SKM-1 treated with dmso at 0.1 percent for 144 hours (cell line): ENCODE data around the gene CHTF18.
A peak's percentile ranks its signal among the peaks of the same experiment; 100 is the strongest.
"Not testable (repeated sequence)": the region's sequence is repeated elsewhere in the genome, so short reads cannot be mapped to it uniquely, and the experiment has no call there.

Source experiments
- DNase-seq: peaks from one replicate; lab custom pipeline; 2025; ENCODE audit not compliant: unreplicated experiment; lab: John Stamatoyannopoulos, UW

CHTF18 gene

DNA sequence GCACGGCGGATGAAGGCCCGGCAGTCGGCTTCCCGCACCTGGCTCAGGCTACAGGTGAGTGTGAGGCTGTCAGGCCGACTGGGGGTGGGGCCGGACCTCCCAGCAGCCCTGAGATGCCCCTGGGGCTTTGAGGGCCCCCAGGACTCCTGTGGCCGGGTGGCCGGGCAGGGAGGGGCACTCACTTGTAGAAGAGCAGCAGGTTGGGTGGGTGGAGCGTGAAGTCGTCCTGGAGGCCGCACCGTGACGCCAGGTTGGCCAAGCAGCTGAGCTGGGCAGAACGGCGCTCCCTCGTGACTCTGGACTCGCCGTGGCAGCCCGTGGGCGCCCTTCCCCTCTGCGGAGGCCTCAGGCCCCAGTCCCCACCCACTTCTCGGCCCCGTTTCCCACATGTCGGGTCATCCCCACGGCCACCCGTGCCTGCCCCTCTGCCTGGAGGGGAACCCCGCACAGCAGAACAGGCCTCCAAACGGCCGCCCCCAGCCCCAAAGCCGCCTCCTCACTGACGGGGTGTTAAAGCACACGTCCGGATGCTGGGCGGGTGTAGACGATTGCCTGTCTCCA is 13.1 kb upstream of the CHTF18 start:
- no peak for DNase-seq

DNA sequence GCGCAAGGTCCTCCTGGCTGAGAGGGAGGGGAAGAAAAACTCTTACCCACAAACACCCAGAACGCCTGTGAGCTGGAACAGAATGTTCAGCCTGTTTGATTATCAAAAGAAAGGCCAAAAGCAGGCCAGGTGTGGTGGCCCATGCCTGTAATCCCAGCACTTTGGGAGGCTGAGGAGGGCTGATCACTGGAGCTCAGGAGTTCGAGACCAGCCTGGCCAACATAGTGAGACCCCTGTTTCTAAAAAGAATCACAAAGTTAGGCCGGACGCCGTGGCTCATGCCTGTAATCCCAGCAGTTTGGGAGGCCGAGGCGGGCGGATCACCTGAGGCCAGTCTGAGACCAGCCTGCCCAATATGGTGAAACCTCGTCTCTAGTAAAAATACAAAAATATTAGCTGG is 12.1 kb upstream of the CHTF18 start:
- not testable (repeated sequence) for DNase-seq

- no peak for DNase-seq
Measured at GRCh38 chr16:776824-777223, 11.6 kb upstream of the CHTF18 start.

DNA sequence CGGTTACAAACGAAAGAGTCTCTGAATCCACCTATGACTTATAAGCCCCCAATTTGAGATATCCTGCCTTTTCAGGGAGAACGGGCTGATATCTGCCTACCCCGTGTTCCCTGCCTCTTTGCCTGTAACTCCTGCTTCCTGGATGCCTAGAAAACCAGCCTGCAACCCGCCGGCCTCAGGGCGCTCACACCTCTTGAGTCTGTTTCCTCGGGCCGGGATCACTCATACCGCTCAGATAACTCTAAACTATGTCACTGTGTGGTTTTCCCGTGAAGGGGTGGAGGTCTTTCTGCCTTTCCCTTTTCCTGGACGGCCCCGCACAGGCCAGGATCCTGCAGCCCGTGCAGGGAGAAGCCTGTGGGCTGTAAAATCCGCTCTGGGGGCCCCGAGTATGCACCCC is 10.6 kb upstream of the CHTF18 start:
- no peak for DNase-seq

GRCh38 chr16:778447-778846 is 10.0 kb upstream of the CHTF18 start:
- no peak for DNase-seq

DNA sequence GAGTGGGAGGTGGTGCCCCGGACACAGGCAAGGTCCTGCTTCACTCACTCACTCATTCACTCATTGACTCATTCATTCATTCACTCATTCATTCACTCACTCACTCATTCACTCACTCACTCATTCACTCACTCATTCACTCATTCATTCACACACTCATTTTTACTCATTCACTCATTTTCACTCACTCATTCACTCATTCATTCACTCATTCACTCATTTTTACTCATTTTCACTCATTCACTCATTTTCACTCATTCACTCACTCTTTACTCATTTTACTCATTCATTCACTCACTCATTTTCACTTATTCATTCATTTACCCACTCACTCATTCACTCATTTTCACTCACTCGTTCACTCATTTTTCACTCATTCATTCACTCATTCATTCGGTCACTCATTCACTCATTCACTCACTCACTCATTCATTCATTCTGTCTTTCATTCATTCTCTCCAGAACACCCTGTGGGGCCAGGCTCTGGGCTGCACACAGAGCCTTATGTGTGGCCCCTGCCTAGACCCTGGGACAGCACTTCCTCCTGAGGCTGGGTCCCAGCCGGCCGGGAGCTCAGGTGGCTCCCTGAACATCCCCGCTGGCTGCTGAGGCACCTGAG is 9.4 kb upstream of the CHTF18 start:
- no peak for DNase-seq

GRCh38 chr16:779561-779960 is 8.9 kb upstream of the CHTF18 start:
- no peak for DNase-seq

GRCh38 chr16:780296-780695 is 8.1 kb upstream of the CHTF18 start:
- DNase-seq: no peak

DNA sequence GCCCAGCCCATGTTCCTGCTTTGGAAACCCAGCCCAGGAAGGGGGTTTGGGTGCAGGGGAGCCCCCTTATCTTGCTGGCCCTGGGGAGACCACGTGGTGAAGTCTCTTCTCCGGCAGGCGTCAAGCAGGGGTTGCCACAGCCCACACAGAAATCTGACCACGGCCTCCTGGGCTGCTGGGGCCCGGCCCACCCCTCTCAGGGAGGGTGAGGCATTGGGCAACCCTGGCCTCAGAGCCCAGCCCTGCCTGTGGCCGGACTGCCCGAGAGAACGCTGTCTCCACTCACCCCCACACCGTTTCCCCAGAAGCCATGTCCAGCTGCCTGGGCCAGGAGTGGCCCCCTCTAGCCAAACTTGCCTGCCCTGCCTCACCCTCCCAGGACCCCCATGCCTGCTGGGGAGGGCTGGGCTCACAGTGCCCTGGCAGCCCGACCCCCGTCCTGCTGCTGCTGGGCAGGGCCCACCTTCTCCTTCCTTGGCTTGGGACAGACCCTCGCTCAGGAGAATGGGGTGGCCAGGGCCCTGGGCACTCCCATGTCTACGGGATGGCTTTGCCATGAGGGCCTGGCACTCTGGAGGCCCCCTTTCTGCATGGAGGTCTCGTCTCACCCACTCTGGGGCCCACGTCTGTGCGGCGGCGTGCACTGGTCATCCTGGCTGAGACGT is 6.9 kb upstream of the CHTF18 start:
- no peak for DNase-seq

- DNase-seq: no peak
Measured at GRCh38 chr16:782258-782657, 6.2 kb upstream of the CHTF18 start.

DNA sequence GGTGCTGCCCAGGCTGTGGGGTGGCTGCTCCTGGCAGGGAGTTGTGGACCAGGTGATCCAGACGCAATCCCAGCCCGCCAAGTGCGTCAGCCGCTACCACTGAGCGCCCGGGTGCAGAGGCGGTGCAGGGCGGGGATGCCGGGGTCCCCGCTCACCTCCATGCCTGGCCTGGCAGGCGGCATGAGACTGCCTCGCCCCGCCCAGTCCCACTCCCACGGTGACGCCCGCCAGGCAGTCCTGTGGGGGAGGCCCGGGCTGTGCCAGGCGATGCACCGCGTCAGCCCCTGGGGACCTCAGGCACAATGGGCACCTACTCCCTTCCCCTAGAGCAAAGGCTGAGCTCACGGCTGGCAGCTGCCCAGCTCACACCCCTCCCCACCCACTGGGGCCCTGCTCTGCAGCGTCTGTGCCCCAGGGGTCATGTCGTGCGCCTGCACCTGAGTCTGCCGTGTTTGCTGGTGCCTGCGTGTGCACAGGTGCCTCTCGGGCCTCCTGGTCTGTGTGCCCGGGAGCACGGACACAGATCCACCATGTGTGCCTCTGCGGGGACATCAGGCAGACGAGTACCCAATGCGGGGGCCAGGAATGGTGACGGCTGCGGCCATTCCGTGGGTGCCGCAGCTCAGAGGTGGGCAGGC is 5.5 kb upstream of the CHTF18 start:
- no peak for DNase-seq

DNA sequence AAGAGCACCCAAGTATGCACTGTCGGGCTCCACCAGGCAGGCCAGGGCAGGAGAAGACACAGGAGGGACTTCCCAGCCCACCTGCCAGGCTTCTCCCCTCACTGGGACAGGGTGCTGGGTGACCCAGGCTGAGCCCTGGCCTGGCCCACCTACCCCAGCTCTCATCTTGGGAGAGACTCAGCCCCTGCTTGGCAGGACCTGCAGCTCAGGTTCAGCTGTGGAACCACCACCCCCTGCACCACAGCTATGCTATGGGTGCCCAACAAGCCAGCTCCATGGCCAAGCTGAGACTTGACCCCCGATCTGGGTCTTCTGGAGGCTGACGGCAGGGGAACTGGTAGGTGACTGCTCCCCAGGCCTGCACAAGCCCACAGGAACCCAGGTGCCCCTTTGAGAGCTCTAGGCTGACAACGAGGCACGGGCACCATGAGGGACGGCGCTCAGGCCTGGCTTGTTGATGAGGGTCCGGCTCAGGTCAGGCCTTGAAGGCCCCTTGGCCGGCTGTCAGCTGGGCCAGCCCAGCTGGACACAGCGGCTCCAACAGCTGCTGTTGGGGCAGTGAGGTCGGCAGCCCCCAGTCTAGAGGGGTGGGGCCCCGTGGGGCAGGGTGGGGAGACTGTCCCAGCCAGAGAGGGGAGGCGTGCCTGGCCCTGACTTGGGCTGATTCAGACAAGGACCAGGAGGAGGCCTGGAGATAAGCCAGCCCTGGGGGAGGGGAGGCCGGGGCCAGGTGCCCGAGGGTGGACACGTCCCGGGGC is 4.8 kb upstream of the CHTF18 start:
- DNase-seq: no peak

DNA sequence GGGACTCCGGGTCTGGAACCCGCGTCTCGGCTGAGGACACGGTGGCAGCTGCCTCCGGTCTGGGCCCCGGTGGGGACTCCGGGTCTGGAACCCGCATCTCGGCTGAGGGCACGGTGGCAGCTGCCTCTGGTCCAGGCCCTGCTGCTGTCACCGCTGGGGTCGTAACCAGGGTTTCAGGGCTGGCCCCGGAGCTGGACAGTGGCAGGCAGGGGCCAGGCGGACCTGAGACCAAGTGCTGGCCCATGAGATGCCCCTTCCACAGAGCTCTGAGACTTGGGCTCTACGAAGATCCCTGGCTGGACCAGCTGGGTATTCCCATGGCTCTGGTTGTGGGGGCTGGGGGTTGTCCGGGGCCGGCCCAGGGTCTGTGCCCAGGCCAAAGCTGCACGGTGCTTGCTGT is 4.0 kb upstream of the CHTF18 start:
- no peak for DNase-seq

- peak; percentile 29 for DNase-seq
Measured at GRCh38 chr16:785563-786535, 2.6 kb upstream of the CHTF18 start.

GRCh38 chr16:787321-787966 is 976 bp upstream of the CHTF18 start:
- DNase-seq: no peak

DNA sequence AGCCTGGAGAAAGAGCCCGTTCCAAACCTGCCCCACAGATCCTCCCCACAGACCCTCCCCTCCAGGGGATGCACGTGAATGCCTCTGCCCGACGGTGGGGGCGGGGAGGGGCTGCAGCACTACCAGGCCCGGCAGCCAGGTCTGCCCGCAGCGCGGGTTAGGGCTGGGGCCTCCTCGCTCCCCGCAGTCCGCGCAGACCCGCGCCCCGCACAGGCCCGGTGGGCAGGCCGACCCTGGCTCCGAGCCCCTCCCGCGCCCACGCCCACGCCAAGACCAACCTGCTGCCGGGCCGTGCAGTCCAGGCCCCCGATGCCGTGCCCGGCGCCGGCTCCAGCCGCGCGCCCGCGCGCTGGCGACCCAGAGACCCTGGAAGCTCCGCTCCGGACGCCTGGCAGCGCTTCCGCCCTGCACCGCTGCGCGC is 432 bp upstream of the CHTF18 start, which contains the start of gene RPUSD1:
RPUSD1 (minus strand) TSS at position 404 of the 421 bp plus-strand sequence. CDS start 644 bp downstream, outside the sequence.
- DNase-seq: no peak

GRCh38 chr16:789191-789850 is 901 bp downstream of the CHTF18 start:
- DNase-seq: no peak

GRCh38 chr16:790086-790485 is 1.7 kb downstream of the CHTF18 start:
- DNase-seq: no peak

GRCh38 chr16:791131-791530 is 2.7 kb downstream of the CHTF18 start:
- no peak for DNase-seq
